Hematopoietic multipotent progenitor cell treated with erythropoietin and hydrocortisone succinate and interleukin-3 and kit ligand, for 8 days (in vitro differentiated cells): Measurements from ENCODE around the gene ST6GALNAC6.
"Not testable (repeated sequence)": the region's sequence is repeated elsewhere in the genome, so short reads cannot be mapped to it uniquely, and the experiment has no call there.

Experiments used
- DNase-seq: peaks from one replicate; pipeline ENCODE4 v3.0.0-alpha.2; 2015

ST6GALNAC6 gene

GRCh38 chr9:127871531-127871930 lies 27.9 kb downstream of the ST6GALNAC6 start:
- no peak for DNase-seq

GRCh38 chr9:127870887-127871286 lies 28.5 kb downstream of the ST6GALNAC6 start:
- no peak for DNase-seq

GRCh38 chr9:127870153-127870491 lies 29.3 kb downstream of the ST6GALNAC6 start:
- not testable (repeated sequence) for DNase-seq

GRCh38 chr9:127869310-127870152 lies 29.9 kb downstream of the ST6GALNAC6 start:
- DNase-seq, result peak; percentile 86

- no peak for DNase-seq
Observed at GRCh38 chr9:127868278-127868902, 31.0 kb downstream of the ST6GALNAC6 start.

GRCh38 chr9:127867356-127868277 lies 31.8 kb downstream of the ST6GALNAC6 start:
- no peak for DNase-seq

GRCh38 chr9:127866535-127866934 lies 32.9 kb downstream of the ST6GALNAC6 start:
- DNase-seq, result no peak

GRCh38 chr9:127865645-127866464 lies 33.5 kb downstream of the ST6GALNAC6 start:
- DNase-seq, result peak; percentile 42

- no peak for DNase-seq
Observed at GRCh38 chr9:127863191-127863621, 36.2 kb downstream of the ST6GALNAC6 start.

GRCh38 chr9:127862075-127863011 lies 37.1 kb downstream of the ST6GALNAC6 start:
- peak; percentile 87 for DNase-seq

GRCh38 chr9:127860779-127861178 lies 38.6 kb downstream of the ST6GALNAC6 start:
- peak; percentile 32 for DNase-seq

GRCh38 chr9:127860260-127860659 lies 39.1 kb downstream of the ST6GALNAC6 start:
- no peak for DNase-seq

GRCh38 chr9:127858041-127858512 lies 41.3 kb downstream of the ST6GALNAC6 start:
- DNase-seq, result peak; percentile 86

- DNase-seq, result peak; percentile 43
Observed at GRCh38 chr9:127857278-127857677, 42.1 kb downstream of the ST6GALNAC6 start.

GRCh38 chr9:127856729-127857116 lies 42.7 kb downstream of the ST6GALNAC6 start:
- peak; percentile 90 for DNase-seq

GRCh38 chr9:127856094-127856728 lies 43.2 kb downstream of the ST6GALNAC6 start:
- DNase-seq, result peak; percentile 77

- DNase-seq, result no peak
Observed at GRCh38 chr9:127855522-127855921, 43.9 kb downstream of the ST6GALNAC6 start.

- DNase-seq, result peak; percentile 27
Observed at GRCh38 chr9:127854960-127855359, 44.4 kb downstream of the ST6GALNAC6 start.

- peak; percentile 72 for DNase-seq
Observed at GRCh38 chr9:127854184-127854806, 45.1 kb downstream of the ST6GALNAC6 start, which contains the start of gene ENG. TSS of gene ENG (minus strand) at chr9:127854658. CDS start at chr9:127854355, 303 bp downstream.
